Epithelial cell of proximal tubule (primary cell): ENCODE results near the gene ARPC1A. TPM values are rescaled to one million over a fixed set of nuclear protein-coding genes. Genes with fewer than 3 reads are reported as not detected.
"Not testable (repeated sequence)": the region's sequence is repeated elsewhere in the genome, so short reads cannot be mapped to it uniquely, and the experiment has no call there.

Experiments
- DNase-seq: peaks from one replicate; pipeline ENCODE4 v3.0.0-alpha.2; 2011; ENCODE audit warnings: low read depth
- H3K4me3 ChIP-seq: 2 replicates; pipeline ENCODE4 v1.5.1; 2011; ENCODE audit warnings: low read depth, mild to moderate bottlenecking, low read length
- CTCF ChIP-seq: conservative IDR thresholded peaks from 2 replicates; pipeline ENCODE4 v1.5.1; 2012; ENCODE audit warnings: low read depth, mild to moderate bottlenecking, low read length
- total RNA-seq: library from RNA; depleted of rRNA; stranded (reverse); fragments of >200 nt; gene quantifications from 2 replicates; pipeline ENCODE4 v1.2.3, GENCODE V29; 2015

ARPC1A gene
- total RNA-seq, 1 donor from 2014 or later: 198 TPM

- no peak for TF ChIP-seq CTCF
- DNase-seq: no peak
- no peak overlapping the region for H3K4me3 ChIP-seq
These were observed 58.2 kb downstream of the ARPC1A start for GRCh38 chr7:99383791-99384370.

- no peak for DNase-seq
- H3K4me3 ChIP-seq: no peak overlapping the region
- no peak for TF ChIP-seq CTCF
These were observed 58.8 kb downstream of the ARPC1A start for GRCh38 chr7:99384523-99384922.

- TF ChIP-seq CTCF: no peak
- DNase-seq: no peak
- H3K4me3 ChIP-seq: no peak overlapping the region
These were observed 59.9 kb downstream of the ARPC1A start for GRCh38 chr7:99385564-99385963.

- DNase-seq: no peak
- peak; percentile 53 for TF ChIP-seq CTCF
- H3K4me3 ChIP-seq: no peak overlapping the region
These were observed 61.0 kb downstream of the ARPC1A start for GRCh38 chr7:99386584-99387238.

GRCh38 chr7:99387239-99387635 lies 61.5 kb downstream of the ARPC1A start:
- H3K4me3 ChIP-seq, DNase-seq: not testable (repeated sequence)

GRCh38 chr7:99387912-99388311 lies 62.2 kb downstream of the ARPC1A start:
- H3K4me3 ChIP-seq: no peak overlapping the region
- TF ChIP-seq CTCF: no peak
- DNase-seq: no peak

- no peak overlapping the region for H3K4me3 ChIP-seq
- no peak for TF ChIP-seq CTCF
- DNase-seq: no peak
These were observed 64.1 kb downstream of the ARPC1A start for GRCh38 chr7:99389772-99390171.
